Measurements from ENCODE around the gene ZNF689.
A peak's percentile ranks its signal among the peaks of the same experiment; 100 is the strongest.
"Not testable (repeated sequence)": the region's sequence is repeated elsewhere in the genome, so short reads cannot be mapped to it uniquely, and the experiment has no call there.

The ZNF689 gene

DNA sequence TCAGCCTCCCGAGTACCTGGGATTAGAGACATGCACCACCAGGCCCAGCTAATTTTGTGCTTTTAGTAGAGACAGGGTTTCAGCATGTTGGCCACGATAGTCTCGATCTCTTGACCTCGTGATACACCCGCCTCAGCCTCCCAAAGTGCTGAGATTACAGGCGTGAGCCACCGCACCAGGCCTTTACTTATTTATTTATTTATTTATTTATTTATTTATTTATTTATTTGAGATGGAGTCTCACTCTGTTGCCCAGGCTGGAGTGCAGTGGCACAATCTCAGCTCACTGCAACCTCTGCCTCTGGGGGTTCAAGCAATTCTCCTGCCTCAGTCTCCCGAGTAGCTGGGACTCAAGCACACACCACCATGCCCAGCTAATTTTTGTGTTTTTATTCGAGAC, 19.3 kb downstream of the ZNF689 start:
- DNase-seq = not testable (repeated sequence)

GRCh38 chr16:30589582-30589981, 20.6 kb downstream of the ZNF689 start:
- DNase-seq = not testable (repeated sequence)

- no peak for DNase-seq
These were observed 21.5 kb downstream of the ZNF689 start for GRCh38 chr16:30588651-30589050.

GRCh38 chr16:30585400-30586191, 24.6 kb downstream of the ZNF689 start, which contains the start of gene ZNF785:
Gene ZNF785, minus strand, starts transcription at chr16:30585697. Its CDS starts 86 bp downstream, at chr16:30585611.
- DNase-seq = peak; percentile 98

DNA sequence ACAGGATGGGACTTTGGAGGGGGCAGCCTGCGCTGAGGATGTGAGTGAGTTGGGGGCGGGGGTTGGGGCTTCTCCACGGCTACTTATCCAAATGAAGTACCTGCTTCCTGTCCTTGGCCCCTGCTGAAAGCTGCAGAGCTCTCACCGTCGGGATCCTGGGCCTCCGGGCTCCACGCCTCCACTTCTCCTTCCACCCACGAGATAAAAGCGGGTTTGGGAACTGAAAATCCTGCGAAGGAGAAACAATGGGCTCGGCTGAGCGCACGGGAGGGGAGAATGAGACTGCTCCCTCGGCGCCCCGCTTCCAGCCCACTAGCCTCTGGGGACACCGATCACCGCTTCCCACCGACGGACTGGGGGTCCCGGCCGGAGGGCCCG, 25.2 kb downstream of the ZNF689 start:
- DNase-seq = no peak

DNA sequence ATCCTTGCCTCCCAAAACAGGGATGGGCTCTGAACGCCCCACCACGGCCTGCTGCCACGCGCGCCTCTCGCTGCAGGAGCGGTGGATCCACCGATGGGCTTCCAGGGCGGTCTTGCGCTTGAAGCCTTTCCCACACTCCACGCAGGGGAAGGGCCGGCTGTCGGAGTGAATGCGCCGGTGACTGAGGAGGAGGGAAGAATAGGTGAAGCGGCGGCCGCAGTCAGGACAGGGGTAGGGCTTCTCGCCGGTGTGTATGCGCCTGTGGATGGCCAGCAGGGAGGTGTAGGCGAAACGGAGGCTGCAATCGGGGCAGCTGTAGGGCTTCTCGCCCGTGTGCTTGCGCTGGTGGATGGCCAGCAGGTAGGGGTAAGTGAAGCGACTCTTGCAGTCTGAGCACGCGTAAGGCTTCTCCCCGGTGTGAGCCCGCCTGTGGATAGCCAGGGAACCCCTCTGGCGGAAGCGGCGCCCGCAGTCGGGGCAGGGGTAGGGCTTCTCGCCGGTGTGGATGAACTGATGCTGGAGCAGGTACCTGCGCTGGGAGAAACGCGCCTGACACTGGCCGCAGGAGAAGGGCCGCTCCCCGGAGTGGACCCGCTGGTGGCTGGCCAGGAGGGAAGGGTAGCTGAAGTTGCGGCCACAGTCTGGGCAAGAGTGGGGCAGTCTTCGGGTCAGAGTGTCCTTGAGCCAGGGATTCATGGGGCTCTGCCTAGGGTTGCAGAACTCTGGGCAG, 27.4 kb downstream of the ZNF689 start:
- no peak for DNase-seq

DNA sequence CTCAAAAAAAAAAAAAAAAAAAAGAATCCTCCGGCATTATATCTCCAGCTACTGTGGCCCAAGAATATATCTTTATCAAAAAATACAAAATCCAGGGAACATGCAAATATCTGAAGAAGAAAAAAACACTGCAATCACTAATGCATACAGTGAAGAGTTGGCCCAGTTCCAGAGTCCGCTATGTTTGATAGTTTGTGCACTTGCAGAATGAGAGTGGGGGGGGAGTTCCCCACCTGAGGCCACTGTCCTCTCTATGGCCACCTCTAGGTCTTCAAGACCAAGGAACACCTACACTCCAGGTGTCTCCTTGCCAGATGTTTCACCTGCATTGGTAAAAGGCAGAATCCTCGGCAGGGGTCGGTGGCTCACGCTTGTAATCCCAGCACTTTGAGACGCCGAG, 28.7 kb downstream of the ZNF689 start:
- DNase-seq = no peak

- no peak for DNase-seq
These were observed 35.5 kb downstream of the ZNF689 start for GRCh38 chr16:30574678-30575077.

- peak; percentile 92 for DNase-seq
These were observed 38.5 kb downstream of the ZNF689 start, which contains the start of gene ZNF688 for GRCh38 chr16:30571445-30572322. Gene ZNF688, minus strand, starts transcription at chr16:30571714. Its CDS starts 85 bp downstream, at chr16:30571629.

- DNase-seq = no peak
These were observed 39.3 kb downstream of the ZNF689 start for GRCh38 chr16:30570636-30571444.

GRCh38 chr16:30569746-30570635, 40.2 kb downstream of the ZNF689 start:
- no peak for DNase-seq

- no peak for DNase-seq
These were observed 40.9 kb downstream of the ZNF689 start for GRCh38 chr16:30569281-30569680.

- no peak for DNase-seq
These were observed 42.1 kb downstream of the ZNF689 start for GRCh38 chr16:30567991-30568638.

DNA sequence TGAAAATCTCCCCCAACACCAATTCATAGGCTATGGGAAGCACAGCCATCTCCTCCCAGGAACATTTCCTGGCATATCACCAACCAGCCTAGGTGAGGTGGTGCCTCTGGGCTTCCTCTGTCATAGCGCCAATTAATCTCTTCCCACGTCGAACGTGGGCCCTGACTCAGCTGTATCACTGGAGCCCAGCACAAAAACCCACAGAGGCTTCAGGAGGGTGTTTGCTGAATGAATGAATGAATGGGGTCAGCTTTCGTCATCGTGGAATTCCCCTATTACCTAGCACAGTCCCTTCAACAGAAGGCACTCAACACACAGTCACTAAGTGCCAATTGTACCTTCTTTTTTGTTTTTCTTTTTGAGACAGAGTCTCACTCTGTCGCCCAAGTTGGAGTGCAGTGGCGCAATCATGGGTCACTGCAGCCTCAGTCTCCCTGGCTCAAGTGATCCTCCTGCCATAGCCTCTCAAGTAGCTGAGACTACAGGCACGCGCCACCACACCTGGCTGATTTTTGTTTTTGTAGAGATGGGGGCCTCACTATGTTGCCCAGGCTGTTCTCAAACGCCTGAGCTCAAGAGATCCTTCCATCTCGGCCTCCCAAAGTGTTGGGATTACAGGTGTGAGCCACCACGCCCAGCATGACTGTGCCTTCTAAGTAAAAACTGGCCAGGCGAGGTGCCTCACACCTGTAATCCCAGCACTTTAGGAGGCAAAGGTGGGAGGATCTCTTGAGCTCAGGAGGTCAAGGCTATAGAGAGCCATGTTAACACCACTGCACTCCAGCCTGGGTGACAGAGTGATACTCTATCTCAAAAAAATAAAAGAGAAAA, 42.8 kb downstream of the ZNF689 start:
- DNase-seq = no peak

- DNase-seq = no peak
These were observed 43.7 kb downstream of the ZNF689 start for GRCh38 chr16:30566531-30566930.

- no peak for DNase-seq
These were observed 44.2 kb downstream of the ZNF689 start for GRCh38 chr16:30565984-30566383.

GRCh38 chr16:30565526-30565925, 44.7 kb downstream of the ZNF689 start:
- no peak for DNase-seq

GRCh38 chr16:30562021-30562420, 48.2 kb downstream of the ZNF689 start:
- no peak for DNase-seq

GRCh38 chr16:30561089-30561816, 48.9 kb downstream of the ZNF689 start:
- no peak for DNase-seq
